NCI-H226 (cell line): ENCODE results near the gene SLC22A23.

Source experiments
- DNase-seq: peaks from one replicate; pipeline ENCODE4 v3.0.0-alpha.2; 2015

SLC22A23 gene

GRCh38 chr6:3314621-3315467 lies 142.0 kb downstream of the SLC22A23 start:
- no peak for DNase-seq

- DNase-seq: no peak
These were observed 142.7 kb downstream of the SLC22A23 start for GRCh38 chr6:3314176-3314575.

- DNase-seq: no peak
These were observed 144.1 kb downstream of the SLC22A23 start for GRCh38 chr6:3312604-3313231.

DNA sequence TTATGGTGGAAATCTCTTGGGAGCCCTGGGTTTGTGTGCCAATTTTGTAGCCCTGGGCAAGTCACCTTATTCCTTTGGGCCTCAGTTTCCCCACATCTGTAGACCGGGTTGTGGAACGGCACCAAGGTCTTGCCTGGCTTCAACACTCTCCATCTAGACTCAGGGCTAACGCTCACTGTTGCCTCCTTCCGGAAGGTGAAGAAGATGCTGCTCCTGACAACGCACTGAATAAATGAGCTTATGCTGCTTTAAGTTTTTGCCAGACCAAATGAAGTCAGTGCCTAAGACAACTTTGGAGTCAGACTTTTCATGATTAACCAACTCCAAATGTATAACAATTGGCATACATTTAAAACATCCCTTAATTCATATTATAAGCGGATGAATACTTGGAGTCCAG lies 145.0 kb downstream of the SLC22A23 start:
- DNase-seq: no peak

DNA sequence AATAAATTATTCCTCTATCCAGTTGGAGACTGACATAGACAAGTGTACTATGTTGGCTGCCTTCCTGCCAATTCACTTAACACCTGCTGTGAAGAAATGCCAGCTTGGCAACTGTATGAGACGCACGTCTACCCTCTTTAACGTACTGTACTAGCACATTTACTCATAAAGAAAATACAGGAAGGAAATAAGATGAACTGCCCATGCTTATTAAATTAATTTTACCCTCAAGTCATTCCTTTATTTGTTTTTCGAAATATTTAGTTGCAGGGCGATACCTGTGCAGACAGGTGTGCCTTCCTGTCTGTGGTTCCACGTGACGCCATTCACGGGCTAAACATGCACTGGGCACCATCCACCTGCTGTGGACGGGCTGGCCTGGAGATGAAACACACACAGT lies 146.1 kb downstream of the SLC22A23 start:
- no peak for DNase-seq

- DNase-seq: no peak
These were observed 146.8 kb downstream of the SLC22A23 start for GRCh38 chr6:3310051-3310448.

- DNase-seq: no peak
These were observed 147.3 kb downstream of the SLC22A23 start for GRCh38 chr6:3309391-3310050.

- no peak for DNase-seq
These were observed 148.7 kb downstream of the SLC22A23 start for GRCh38 chr6:3308106-3308505.

GRCh38 chr6:3307436-3307835 lies 149.4 kb downstream of the SLC22A23 start:
- no peak for DNase-seq

GRCh38 chr6:3306848-3307247 lies 150.0 kb downstream of the SLC22A23 start:
- DNase-seq: no peak

- DNase-seq: no peak
These were observed 151.0 kb downstream of the SLC22A23 start for GRCh38 chr6:3305831-3306230.

DNA sequence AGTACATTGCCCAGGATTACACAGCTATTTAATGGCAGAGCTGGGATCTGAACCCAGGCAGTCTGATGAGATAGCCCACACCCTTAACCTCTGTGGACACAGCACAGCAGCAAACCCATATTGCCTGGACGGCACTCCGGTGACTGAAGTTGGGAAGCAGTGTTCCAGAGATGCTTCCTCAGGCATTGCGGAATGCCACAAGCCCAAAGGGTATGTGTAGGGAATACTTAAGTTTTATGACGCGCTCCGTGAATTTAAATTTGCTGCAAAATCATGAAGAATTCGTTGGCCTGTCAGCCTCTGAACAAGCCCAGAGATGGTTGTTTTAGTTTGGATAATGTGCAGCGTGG lies 151.7 kb downstream of the SLC22A23 start:
- DNase-seq: no peak

DNA sequence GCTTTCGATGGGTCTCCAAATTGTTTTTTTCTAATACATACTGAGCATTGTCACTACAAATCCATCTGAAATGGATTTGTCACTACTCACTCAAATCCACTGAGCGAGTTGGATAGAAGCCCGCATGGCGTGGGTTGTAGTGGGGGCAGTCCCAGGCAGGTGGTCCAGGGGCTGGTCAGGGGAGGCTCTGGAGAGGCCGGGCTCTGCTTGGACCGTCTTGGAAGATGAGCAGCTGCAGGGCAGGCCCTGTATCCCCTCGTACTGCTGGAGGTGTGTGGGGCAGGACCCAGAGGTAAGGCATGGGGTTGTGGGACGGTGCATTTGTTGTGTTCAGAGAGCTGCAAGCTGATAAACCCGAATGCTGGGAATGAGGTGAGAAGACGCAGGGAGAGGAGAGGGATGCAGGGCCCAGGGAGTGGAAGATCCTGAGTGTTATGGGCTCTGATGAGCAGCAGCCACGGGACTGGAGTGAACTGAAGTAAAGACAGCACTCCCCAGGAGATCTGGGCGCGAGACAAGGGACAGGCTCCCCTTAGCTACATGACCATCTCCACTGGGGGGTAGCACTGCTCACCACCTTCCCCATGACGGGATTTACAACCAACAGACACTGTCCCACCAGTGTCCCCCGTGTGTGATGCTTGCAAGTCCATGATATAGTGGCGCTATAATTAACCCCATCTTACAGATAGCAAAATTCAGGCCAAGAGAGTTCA lies 152.2 kb downstream of the SLC22A23 start:
- no peak for DNase-seq

- no peak for DNase-seq
These were observed 152.9 kb downstream of the SLC22A23 start for GRCh38 chr6:3303795-3304411.

GRCh38 chr6:3301506-3301905 lies 155.3 kb downstream of the SLC22A23 start:
- DNase-seq: no peak

DNA sequence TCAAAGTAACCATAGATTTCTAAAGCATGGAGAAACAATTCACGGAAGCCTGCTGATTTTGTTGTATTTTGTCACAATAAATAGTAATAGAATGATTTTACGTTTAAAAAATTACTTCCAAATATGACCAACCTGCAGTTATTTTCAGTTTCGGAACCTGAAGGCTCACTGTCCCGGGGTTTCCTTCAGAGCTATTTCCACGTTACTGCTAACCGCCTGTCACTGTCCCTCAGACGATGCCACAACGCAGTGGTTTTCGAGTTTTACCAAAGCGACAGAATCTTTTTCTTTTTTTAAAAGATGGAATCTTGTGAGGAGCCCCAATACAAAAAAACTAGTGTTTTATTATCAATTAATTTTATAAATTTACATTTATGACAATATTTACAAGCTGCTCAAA lies 157.6 kb downstream of the SLC22A23 start:
- no peak for DNase-seq

DNA sequence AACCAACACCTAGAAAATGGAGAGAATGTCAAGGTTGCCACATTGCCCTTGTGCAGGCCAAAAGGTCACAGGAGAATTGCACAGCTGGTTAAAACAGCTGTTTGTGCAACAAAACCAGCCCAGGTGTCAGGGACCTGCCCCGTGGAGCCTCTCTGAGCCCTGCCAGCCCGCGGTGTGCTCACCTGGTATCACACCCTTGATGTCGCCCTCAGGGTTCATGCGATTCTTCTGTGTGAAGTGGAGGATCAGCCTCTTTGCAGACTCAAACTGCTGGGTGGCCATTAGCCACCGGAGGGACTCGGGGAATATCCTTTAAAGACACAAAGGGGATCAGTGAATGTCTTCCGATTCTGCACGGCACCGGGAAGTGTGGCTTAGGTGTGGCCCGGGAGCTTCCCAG lies 158.9 kb downstream of the SLC22A23 start:
- no peak for DNase-seq

DNA sequence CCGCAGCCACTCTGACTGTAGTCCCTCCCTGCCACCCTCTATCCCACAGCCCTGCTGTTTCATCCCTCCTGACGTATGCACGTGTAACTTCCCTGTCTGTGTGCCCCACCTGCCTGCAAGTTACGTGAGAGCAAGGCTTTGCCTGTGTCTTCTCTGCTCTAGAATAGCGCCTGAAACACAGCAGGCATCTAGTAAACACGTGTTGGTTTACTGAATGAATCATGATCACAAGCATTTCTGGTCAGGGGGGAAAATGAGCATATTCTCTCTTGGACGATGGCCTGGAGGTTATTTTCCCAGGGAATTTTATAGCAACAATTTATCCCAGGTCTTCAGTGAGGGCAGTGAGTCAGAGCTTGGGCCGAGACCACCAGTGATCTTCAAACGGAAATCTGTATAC lies 159.8 kb downstream of the SLC22A23 start:
- DNase-seq: no peak

- DNase-seq: no peak
These were observed 160.3 kb downstream of the SLC22A23 start for GRCh38 chr6:3296537-3296936.

- DNase-seq: no peak
These were observed 160.8 kb downstream of the SLC22A23 start for GRCh38 chr6:3296078-3296477.

DNA sequence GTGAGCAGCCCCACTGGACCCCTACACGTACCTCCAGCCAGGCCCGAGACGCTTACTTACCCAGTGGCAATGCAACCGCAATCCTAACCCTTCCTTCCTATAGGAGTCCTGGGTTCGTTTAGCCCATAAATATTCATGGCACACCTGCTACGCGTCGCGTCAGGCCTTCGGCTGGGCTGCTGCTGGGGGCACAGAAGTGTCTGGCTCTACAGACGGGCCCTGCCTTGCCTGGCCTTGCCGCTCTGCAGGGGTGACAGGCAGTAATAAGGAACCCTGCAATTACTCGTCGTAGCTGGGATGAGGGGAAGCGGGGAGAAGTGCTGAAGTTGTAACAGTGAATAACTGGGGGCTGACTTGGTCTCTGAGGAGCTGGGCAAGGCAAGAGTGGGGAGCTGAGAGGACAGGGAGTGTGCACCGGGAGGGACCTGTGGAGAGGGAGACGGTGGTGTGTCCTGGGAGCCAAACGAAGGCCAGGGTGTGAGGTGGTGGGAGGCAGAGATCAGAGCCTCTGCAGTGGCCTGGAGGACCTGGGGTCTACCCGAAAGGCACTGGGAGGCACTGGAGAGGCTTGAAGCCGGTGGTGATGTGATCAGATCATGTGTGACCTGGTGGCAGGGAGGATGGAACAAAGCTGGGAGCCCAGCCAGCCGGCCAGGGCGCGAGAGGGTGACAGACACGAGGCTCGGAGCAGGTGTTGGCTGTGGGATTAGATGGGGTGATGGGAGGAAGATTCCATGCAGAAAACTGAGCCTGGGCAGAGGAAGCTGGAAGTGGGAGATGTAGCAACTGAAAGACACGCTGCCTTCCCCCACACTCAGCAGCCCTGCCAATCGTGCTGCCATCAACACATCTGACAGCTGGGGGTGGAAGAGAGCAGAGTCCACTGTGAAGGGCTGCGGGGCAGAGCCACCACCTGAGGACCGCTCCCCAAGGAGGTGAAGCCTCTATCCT lies 161.7 kb downstream of the SLC22A23 start:
- no peak for DNase-seq

DNA sequence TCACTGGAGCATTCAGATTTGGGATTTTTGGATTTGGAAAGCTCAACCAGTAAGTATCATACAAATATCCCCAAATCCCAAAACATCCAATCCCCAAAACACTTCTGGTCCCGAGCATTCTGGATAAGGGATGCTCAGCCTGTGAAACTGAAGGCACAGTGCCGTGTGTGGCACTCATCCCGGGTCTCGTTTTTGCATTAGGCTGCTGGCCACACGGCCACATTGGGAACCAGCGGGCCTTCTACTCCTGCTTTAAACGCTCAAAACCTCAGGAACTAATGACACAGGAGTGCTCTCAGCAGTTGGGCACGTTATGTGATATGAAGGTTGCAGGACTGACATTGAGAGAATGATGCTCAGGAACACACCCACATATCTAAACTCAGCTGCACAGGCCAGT lies 162.5 kb downstream of the SLC22A23 start:
- no peak for DNase-seq
